DOHH2 (cell line): ENCODE measurements around the gene IQCF5.

Experiments
- EZH2phosphoT487 ChIP-seq: fragments of 200-600 bp; sonication (generic); IDR thresholded peaks from 2 replicates; pipeline ENCODE4 v1.6.1; 2017; ENCODE audit warnings: borderline replicate concordance, mild to moderate bottlenecking, antibody characterized with exemption, low read length, moderate library complexity, mixed read lengths
- TF ChIP-seq, protein P1 (sequence below): fragments of 200-600 bp; sonication (generic); IDR thresholded peaks from one replicate; pipeline ENCODE4 v1.5.1; 2014; ENCODE audit warnings: antibody characterized with exemption, mild to moderate bottlenecking, low read depth, low read length; ENCODE audit not compliant: poor library complexity, severe bottlenecking

DNA sequence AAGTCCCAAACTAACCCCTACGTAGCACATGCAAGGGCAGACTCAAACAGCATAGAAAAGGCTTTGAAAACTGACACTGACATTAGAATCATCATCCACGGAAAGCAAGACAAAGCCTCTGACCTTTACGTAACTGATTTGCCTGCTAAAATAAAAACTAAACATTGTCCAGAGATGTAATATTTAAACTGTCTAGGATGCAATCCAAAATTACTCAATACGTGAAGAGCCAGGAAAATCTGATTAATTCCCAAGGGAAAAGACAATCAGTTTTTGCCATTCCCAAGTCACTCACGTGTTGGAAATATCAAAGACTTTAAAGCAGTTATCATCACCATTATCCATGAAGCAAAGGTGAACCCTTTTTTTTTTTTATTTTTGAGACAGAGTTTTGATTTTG, 41.0 kb upstream of the IQCF5 start:
- TF ChIP-seq, protein P1, sequence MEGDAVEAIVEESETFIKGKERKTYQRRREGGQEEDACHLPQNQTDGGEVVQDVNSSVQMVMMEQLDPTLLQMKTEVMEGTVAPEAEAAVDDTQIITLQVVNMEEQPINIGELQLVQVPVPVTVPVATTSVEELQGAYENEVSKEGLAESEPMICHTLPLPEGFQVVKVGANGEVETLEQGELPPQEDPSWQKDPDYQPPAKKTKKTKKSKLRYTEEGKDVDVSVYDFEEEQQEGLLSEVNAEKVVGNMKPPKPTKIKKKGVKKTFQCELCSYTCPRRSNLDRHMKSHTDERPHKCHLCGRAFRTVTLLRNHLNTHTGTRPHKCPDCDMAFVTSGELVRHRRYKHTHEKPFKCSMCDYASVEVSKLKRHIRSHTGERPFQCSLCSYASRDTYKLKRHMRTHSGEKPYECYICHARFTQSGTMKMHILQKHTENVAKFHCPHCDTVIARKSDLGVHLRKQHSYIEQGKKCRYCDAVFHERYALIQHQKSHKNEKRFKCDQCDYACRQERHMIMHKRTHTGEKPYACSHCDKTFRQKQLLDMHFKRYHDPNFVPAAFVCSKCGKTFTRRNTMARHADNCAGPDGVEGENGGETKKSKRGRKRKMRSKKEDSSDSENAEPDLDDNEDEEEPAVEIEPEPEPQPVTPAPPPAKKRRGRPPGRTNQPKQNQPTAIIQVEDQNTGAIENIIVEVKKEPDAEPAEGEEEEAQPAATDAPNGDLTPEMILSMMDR, result no peak
- TF ChIP-seq EZH2phosphoT487, result no peak
